HG02678 (cell line): ENCODE measurements around the gene FAM9C.

Experiments used
- ATAC-seq: cut with Tn5 transposase; IDR thresholded peaks from one replicate; pipeline ENCODE4 v1.9.1; 2021; ENCODE audit warnings: mild to moderate bottlenecking, moderate library complexity; ENCODE audit not compliant: unreplicated experiment

Gene FAM9C

DNA sequence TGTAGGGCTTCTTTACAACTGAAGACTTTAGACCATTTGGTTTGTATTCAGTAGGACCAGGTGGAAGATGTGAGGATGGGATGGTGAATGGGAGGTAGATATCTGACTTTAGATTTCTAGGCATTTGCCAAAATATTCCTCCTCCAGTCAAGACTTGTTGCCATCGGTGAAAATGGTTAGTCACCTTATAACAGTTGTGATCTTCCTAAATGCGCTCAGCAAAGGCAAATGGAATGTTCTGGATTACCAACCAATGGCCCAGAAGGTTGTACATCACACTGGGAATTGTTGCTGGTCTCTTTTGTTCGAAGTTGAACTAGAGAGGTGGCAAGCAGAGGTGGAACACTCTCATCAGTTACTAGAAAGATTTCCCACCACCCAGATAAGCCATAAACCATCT lies 35.6 kb downstream of the FAM9C start:
- ATAC-seq, result no peak

DNA sequence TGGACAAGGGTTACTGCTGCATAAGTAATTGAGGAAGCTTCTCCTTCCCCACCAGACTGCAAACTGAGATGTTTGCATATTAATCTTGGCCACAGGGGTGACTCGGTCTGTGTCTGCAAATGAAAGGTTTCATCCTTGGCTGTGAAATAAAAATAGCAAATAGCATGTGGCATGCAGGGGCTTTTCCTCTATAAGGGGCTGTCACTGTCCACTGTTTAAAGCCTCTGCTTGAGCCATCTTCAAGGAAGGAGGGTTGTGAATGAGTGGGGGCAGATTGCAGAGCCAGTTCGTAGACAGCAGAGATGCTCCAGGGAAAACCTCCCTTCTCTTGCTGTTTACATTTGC lies 36.3 kb downstream of the FAM9C start:
- peak; percentile 47 for ATAC-seq

- peak; percentile 12 for ATAC-seq
These were observed 36.8 kb downstream of the FAM9C start for GRCh38 chrX:13007519-13008188.

GRCh38 chrX:13005661-13006473 lies 38.6 kb downstream of the FAM9C start:
- ATAC-seq, result peak; percentile 44

DNA sequence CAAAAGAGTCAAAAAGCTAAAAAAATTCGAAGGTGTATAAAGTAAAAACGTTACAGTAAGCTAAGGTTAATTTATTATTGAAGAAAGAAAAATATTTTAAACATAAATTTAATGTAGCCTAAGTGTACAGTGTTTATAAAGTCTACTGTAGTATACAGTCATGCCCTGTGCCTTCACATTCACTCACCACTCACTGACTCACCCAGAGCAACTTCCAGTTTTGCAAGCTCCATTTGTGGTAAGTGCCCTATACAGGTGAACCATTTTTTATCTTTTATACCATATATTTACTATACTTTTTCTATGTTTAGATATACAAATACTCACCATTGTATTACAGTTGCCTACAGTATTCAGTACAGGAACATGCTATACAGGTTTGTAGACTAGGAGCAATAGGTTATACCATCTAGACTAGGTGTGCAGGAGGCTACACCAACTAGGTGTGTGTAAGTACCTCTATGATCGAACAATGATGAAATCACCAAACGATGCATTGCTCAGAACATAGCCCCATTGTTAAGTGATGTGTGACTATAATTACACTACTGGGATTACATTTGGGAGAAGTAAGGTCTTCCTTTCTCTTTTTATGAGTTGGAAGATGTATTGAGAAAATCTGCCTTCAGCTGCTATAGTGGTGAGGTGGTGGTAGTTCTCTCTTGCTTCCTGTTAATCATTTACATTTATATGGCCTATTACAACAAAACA lies 42.3 kb downstream of the FAM9C start:
- ATAC-seq, result no peak

- ATAC-seq, result no peak
These were observed 43.3 kb downstream of the FAM9C start for GRCh38 chrX:13001097-13001496.

DNA sequence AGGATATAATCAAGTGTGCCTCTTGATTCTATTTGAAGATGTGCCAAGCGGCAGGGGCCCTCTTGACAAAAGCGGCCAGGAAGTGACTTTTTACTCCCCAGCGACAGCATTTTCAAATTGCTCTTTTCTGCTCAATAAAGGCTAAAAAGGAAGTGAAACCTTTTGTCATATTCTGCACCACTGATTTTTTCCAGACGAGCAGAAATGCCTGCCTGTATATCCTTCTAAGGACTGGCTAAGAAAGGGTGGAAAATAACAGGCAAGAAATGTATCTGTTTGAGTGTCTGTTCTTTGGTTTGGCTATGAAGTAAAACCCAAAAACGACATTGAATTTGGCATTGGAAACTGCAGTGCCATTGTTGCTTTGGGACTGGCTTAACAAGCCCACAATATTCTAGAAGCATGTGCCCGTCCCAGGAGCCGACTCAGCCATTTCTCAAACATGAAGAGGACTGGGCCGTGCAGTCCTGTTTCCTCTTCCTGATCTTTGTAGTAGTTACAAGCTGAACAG lies 44.1 kb downstream of the FAM9C start:
- ATAC-seq, result no peak

DNA sequence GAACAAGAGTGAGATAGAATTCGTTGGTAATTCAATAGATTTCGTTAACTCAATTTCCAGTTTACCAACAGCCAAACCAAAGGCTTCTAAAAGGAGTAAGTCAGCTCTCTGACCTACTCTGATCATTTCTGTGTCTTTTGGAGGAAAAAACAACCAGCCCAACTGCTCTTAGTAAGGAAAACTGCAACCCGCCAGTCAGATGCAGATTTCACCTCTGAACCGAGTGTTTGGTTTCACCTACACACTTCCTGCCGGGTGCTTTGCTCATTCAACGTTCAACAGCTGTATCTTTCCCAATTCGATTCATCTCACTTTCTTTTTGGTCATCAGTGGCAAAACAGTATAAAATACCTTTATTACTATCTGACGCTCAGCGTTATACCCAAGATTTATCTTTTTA lies 45.0 kb downstream of the FAM9C start:
- peak; percentile 53 for ATAC-seq

GRCh38 chrX:12997906-12998687 lies 46.3 kb downstream of the FAM9C start:
- no peak for ATAC-seq

DNA sequence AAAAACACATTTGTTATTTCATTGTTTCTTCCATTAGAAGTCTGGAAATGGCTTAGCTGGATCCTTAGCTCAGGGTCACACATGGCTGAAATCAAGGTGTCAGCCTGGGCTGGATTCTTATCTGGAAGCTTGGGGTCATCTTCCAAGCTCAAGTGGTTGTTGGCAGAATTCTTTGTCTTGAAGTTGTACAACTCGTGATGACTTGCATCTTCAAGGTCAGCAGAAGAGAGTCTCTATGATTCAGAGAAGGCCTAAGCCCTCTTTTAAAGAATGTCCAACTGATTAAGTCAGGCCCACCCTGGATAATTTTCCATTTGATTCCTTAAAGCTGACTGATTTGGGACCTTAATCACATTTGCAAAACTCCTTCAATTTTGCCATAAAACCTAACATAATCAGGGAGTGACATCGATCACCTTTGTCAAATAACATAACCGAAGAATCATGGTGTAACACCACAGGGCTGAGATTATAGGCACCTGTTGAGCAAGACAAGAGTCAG lies 47.4 kb downstream of the FAM9C start:
- ATAC-seq, result no peak

DNA sequence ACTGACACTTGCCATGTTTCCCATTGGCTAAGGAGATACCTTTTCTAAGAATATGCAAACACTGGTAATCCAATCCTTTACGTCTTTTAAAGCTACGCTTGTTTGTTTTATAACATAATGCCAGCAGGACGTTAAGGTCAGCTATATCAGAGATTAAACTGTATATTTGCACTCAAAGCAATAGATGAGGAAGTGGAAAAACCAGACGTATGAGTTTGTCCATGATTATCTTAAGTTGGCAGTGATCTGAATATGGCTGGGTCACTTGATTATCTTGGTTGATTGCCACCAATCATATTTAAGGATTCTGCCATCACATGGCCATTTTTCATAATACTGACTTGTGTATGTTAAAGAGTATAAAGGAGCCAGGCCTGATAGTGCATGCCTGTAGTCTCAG lies 50.1 kb downstream of the FAM9C start:
- no peak for ATAC-seq

GRCh38 chrX:12993826-12994225 lies 50.6 kb downstream of the FAM9C start:
- no peak for ATAC-seq

DNA sequence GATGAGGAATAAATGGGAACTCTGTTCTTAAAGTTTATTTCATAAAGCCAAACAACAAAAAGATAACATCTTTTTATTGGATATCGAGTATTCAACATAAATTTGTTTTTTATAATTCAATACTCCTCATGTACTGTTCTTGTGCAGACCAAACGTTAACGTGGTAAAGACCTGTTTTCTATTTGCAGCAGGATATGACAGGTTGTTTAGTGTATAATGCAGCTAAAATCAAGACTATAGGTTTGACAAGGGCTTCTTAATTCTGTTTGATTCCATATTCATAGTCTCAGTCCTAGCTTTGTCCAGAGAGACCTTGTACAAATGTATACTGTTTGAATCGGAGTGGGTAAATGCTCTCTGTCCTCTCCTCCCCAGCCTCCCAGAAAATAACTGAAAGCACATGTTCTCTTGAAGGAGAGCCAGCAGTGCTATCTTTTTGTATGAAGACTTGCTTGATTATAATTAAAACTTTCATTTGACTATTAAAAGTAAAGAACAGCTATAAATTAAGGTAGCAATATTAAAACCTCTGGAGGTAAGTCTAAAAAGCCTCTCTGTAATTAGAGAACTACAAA lies 51.8 kb downstream of the FAM9C start:
- ATAC-seq, result no peak

GRCh38 chrX:12991575-12991974 lies 52.8 kb downstream of the FAM9C start:
- ATAC-seq, result no peak

DNA sequence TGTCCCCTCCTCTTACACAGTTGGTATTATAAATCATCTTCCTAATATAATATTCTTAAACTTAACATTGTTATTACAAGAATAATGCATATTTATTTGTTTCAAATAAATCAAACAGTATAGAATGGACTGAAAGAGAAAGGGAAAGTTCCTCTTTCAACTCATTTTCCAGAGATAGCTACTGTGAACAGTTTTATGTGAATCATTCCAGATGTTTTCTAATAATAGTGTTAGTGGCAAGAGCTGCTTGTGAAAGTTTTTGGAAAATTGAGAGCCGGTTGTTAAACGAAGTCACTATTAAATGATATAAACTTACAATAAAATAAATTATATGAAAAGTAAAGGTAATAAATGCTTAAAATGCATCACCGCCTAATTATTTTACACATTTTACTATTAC lies 55.0 kb downstream of the FAM9C start:
- no peak for ATAC-seq

DNA sequence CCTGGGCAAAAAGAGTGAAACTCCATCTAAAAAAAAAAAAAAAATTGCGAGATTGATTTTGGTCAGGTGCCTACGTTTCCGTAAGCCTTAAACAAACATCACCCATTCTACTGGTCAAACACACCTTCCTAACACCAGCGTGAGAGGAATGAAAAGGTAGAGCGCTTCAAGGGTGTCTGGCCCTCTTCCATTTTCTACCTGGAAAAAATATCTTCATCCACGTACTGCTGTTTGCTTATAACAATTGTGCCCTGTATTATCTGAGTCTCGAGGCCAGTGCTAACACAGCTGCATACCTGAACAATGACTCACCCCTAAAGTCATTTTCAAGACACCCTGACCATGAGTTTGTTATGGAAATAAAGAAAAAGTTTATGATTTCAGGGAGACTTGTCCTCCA lies 55.6 kb downstream of the FAM9C start:
- no peak for ATAC-seq

GRCh38 chrX:12987900-12988594 lies 56.4 kb downstream of the FAM9C start:
- ATAC-seq, result no peak

DNA sequence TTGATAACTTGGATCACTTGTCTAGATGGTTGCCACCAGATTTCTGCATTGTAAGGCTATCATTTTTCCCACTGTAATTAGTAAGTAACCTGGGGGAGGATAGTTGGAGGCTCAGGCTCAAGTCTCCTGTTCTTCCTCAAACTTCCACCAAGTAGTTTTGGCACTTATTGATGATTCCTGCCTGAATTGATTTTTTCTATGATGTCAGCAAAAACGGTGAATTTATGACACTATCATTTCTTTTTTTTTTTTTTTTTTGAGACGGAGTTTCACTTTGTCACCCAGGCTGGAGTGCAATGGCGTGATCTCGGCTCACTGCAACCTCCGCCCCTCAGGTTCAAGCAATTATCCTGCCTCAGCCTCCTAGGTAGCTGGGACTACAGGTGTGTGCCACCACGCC lies 57.1 kb downstream of the FAM9C start:
- ATAC-seq, result no peak

DNA sequence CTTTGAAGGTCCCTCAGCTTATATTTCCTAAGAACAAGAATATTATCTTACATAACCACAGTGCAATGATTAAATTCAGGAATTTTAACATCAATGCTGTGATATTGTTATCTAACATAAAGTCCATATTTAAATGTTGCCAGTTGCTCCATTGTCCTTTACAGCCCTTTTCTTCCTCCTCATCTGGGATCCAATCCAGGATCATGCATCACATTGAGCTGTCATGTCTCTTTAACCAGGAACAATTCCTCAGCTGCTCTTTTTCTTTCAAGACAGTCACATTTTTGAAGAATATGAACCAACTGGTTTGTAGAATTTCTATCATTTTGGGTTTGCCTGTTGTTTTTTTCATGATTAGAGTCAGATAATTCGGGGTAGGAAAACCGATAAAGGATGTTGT lies 57.5 kb downstream of the FAM9C start:
- ATAC-seq, result no peak
